ENCODE results near the gene CTNNA3. TPM values are rescaled to one million over a fixed set of nuclear protein-coding genes. Genes with fewer than 3 reads are reported as not detected.

CTNNA3 gene
- total RNA-seq, 1 experiment from 2014 or later = 0.32 TPM

DNA sequence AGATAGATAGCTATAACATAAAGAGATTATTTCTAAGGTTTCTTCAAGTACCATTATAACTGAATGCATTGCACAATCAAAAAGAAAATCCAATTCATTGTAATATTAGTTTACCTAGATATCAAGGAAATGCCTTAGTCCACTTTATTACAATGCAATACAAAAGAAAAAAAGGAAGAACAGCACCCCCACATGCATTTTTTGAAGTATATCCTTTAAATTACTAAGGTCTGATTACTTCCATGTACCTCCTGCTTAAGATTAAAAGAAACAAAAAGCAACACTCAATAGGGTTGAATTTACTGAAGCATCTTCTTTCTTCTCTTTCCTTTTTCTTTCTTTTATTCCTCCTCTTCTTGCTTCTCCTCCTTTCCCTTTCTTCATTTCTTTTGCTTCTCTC lies 1743.9 kb downstream of the CTNNA3 start:
- no peak for DNase-seq (ENCODE audit: low read depth, low spot score)
- CTCF ChIA-PET = interaction anchor here (0.7 kb wide), 1 partner anchor 32 kb away, joined by 4 read pairs; no protein-coding TSS in a partner anchor
- no peak overlapping the region for H3K27ac ChIP-seq (ENCODE audit: low read depth, low read length)

GRCh38 chr10:65950075-65950474 lies 1745.9 kb downstream of the CTNNA3 start:
- DNase-seq (ENCODE audit: low read depth, low spot score) = no peak
- no TSS peak for BruUV-seq (replicated peaks)
- no peak overlapping the region for H3K9ac ChIP-seq (ENCODE audit: low read length)
- ChIA-PET POLR2A (no interaction called here), CTCF (no interaction called here), RAD21 (ENCODE audit: low non-redundant PET in 1 of 2, low total read pairs in 2 of 2, uncharacterized antibody in 2 of 2, unreplicated experiment in 2 of 2) (no interaction called here)
- ATAC-seq = no peak
- no peaks in the 10 kb centered on the region for H3K4me1 ChIP-seq (ENCODE audit: control insufficient read depth in 1 of 2, insufficient read depth in 2 of 2, low read length in 2 of 2)
- no peaks in the 10 kb centered on the region for H3K27me3 ChIP-seq (ENCODE audit: insufficient read depth, low read length)
- H3K36me3 ChIP-seq (ENCODE audit: control insufficient read depth in 1 of 2, insufficient read depth in 2 of 2, low read length in 2 of 2) = no peaks in the 10 kb centered on the region
- H3K4me3 ChIP-seq (replicated peaks in 1 of 2; ENCODE audit: low read depth in 1 of 2, low read length in 2 of 2) = no peak overlapping the region
- TF ChIP-seq, protein P1, sequence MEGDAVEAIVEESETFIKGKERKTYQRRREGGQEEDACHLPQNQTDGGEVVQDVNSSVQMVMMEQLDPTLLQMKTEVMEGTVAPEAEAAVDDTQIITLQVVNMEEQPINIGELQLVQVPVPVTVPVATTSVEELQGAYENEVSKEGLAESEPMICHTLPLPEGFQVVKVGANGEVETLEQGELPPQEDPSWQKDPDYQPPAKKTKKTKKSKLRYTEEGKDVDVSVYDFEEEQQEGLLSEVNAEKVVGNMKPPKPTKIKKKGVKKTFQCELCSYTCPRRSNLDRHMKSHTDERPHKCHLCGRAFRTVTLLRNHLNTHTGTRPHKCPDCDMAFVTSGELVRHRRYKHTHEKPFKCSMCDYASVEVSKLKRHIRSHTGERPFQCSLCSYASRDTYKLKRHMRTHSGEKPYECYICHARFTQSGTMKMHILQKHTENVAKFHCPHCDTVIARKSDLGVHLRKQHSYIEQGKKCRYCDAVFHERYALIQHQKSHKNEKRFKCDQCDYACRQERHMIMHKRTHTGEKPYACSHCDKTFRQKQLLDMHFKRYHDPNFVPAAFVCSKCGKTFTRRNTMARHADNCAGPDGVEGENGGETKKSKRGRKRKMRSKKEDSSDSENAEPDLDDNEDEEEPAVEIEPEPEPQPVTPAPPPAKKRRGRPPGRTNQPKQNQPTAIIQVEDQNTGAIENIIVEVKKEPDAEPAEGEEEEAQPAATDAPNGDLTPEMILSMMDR (IDR thresholded peaks at IDR 0.05 in 2 of 3, conservative IDR thresholded peaks at IDR 0.05 in 1 of 3; ENCODE audit: borderline replicate concordance in 1 of 3, insufficient read depth in 1 of 3, low read depth in 2 of 3, low read length in 2 of 3) = no peak
- TF ChIP-seq ELF1 (IDR thresholded peaks at IDR 0.05; ENCODE audit: borderline replicate concordance, low read depth) (no peak), TCF7L2 (IDR thresholded peaks at IDR 0.05; ENCODE audit: borderline replicate concordance, extremely low read depth, insufficient read depth, insufficient read length) (no peak), REST (IDR thresholded peaks at IDR 0.05; ENCODE audit: low read depth) (no peak), RAD21 (IDR thresholded peaks at IDR 0.05; ENCODE audit: low read depth) (no peak), ZNF274 (IDR thresholded peaks at IDR 0.05; ENCODE audit: low read depth, low read length) (no peak), FOSL1 (IDR thresholded peaks at IDR 0.05; ENCODE audit: low read depth) (no peak)
- TF ChIP-seq, protein P2, sequence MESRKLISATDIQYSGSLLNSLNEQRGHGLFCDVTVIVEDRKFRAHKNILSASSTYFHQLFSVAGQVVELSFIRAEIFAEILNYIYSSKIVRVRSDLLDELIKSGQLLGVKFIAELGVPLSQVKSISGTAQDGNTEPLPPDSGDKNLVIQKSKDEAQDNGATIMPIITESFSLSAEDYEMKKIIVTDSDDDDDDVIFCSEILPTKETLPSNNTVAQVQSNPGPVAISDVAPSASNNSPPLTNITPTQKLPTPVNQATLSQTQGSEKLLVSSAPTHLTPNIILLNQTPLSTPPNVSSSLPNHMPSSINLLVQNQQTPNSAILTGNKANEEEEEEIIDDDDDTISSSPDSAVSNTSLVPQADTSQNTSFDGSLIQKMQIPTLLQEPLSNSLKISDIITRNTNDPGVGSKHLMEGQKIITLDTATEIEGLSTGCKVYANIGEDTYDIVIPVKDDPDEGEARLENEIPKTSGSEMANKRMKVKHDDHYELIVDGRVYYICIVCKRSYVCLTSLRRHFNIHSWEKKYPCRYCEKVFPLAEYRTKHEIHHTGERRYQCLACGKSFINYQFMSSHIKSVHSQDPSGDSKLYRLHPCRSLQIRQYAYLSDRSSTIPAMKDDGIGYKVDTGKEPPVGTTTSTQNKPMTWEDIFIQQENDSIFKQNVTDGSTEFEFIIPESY (IDR thresholded peaks at IDR 0.05; ENCODE audit: extremely low read depth, insufficient replicate concordance, low read length) = no peak
- H4K20me1 ChIP-seq (ENCODE audit: insufficient read depth) = no peaks in the 10 kb centered on the region
- intact Hi-C loops (cut with micrococcal nuclease) = no loop called here
- no peaks in the 10 kb centered on the region for H3K9me2 ChIP-seq (ENCODE audit: insufficient read depth)
- no peak overlapping the region for H3K4me2 ChIP-seq (ENCODE audit: low read length)
- H3K79me2 ChIP-seq (ENCODE audit: insufficient read depth, low read length) = no peaks in the 10 kb centered on the region
- H2AFZ ChIP-seq (ENCODE audit: low read depth, low read length, poor library complexity, severe bottlenecking) = no peak overlapping the region
- H3K27ac ChIP-seq (ENCODE audit: low read depth, low read length) = no peak overlapping the region
- no peaks in the 10 kb centered on the region for H3K9me3 ChIP-seq (ENCODE audit: control insufficient read depth in 1 of 2, insufficient read depth in 1 of 2, low read depth in 1 of 2, low read length in 2 of 2)

More for the DNA sequence above, 1743.9 kb downstream of the CTNNA3 start:
- Histone ChIP-seq H3K36me3 (ENCODE audit: control insufficient read depth in 1 of 2, insufficient read depth in 2 of 2, low read length in 2 of 2) (no peaks in the 10 kb centered on the region), H3K4me2 (ENCODE audit: low read length) (no peak overlapping the region), H3K9ac (ENCODE audit: low read length) (no peak overlapping the region), H3K79me2 (ENCODE audit: insufficient read depth, low read length) (no peaks in the 10 kb centered on the region), H3K9me2 (ENCODE audit: insufficient read depth) (no peaks in the 10 kb centered on the region), H4K20me1 (ENCODE audit: insufficient read depth) (no peaks in the 10 kb centered on the region), H3K9me3 (ENCODE audit: control insufficient read depth in 1 of 2, insufficient read depth in 1 of 2, low read depth in 1 of 2, low read length in 2 of 2) (no peaks in the 10 kb centered on the region), H3K4me1 (ENCODE audit: control insufficient read depth in 1 of 2, insufficient read depth in 2 of 2, low read length in 2 of 2) (no peaks in the 10 kb centered on the region), H2AFZ (ENCODE audit: low read depth, low read length, poor library complexity, severe bottlenecking) (no peak overlapping the region), H3K4me3 (replicated peaks in 1 of 2; ENCODE audit: low read depth in 1 of 2, low read length in 2 of 2) (no peak overlapping the region), H3K27me3 (ENCODE audit: insufficient read depth, low read length) (no peaks in the 10 kb centered on the region)
- ChIA-PET POLR2A (interaction anchor here (0.7 kb wide), 1 partner anchor 847 kb away, joined by 3 read pairs; no protein-coding TSS in a partner anchor), RAD21 (ENCODE audit: low non-redundant PET in 1 of 2, low total read pairs in 2 of 2, uncharacterized antibody in 2 of 2, unreplicated experiment in 2 of 2) (no interaction called here)
- BruUV-seq (replicated peaks) = no TSS peak
- intact Hi-C loops (cut with micrococcal nuclease) = no loop called here
- TF ChIP-seq RAD21 (IDR thresholded peaks at IDR 0.05; ENCODE audit: low read depth) = peak; percentile 22; the same call in 1 of the 2 replicates
- no peak for TF ChIP-seq ELF1 (IDR thresholded peaks at IDR 0.05; ENCODE audit: borderline replicate concordance, low read depth)
- no peak for ATAC-seq
